Measurements from ENCODE around the gene ARHGAP20.

Gene ARHGAP20

DNA sequence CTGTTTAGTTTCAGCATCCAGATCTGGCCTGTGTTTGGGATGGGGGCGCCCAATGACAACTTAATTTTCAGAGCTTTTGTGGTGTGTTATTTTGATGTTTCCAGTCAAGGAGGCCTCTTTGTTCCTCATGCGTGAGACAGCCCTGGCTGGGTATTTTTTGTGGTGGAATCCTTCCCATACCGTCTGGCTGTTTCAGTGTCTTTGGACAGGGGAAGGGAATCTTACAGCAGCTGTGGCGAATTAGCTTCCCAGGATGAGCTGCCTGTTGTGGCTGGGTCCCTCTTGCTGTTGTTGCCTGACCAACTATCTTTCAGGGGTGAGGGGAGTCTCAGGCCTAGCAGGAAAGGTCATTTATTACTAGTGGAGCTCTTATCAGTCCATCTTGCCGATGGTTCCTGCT, 138.8 kb downstream of the ARHGAP20 start:
- no peak for TF ChIP-seq ZNF565 (CRISPR knock-in tag; conservative IDR thresholded peaks at IDR 0.05; ENCODE audit: low read depth)
- TF ChIP-seq, protein P1, sequence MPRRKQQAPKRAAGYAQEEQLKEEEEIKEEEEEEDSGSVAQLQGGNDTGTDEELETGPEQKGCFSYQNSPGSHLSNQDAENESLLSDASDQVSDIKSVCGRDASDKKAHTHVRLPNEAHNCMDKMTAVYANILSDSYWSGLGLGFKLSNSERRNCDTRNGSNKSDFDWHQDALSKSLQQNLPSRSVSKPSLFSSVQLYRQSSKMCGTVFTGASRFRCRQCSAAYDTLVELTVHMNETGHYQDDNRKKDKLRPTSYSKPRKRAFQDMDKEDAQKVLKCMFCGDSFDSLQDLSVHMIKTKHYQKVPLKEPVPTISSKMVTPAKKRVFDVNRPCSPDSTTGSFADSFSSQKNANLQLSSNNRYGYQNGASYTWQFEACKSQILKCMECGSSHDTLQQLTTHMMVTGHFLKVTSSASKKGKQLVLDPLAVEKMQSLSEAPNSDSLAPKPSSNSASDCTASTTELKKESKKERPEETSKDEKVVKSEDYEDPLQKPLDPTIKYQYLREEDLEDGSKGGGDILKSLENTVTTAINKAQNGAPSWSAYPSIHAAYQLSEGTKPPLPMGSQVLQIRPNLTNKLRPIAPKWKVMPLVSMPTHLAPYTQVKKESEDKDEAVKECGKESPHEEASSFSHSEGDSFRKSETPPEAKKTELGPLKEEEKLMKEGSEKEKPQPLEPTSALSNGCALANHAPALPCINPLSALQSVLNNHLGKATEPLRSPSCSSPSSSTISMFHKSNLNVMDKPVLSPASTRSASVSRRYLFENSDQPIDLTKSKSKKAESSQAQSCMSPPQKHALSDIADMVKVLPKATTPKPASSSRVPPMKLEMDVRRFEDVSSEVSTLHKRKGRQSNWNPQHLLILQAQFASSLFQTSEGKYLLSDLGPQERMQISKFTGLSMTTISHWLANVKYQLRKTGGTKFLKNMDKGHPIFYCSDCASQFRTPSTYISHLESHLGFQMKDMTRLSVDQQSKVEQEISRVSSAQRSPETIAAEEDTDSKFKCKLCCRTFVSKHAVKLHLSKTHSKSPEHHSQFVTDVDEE (CRISPR knock-in tag; IDR thresholded peaks at IDR 0.05), result no peak
- no peak for TF ChIP-seq GLIS3 (CRISPR knock-in tag; IDR thresholded peaks at IDR 0.05)
- no peak for TF ChIP-seq ARNTL (CRISPR knock-in tag; IDR thresholded peaks at IDR 0.05; ENCODE audit: borderline replicate concordance, low read depth)
- no peak for TF ChIP-seq TCF4 (CRISPR knock-in tag; IDR thresholded peaks at IDR 0.05; ENCODE audit: borderline replicate concordance)
- no peak for TF ChIP-seq ZNF8 (CRISPR knock-in tag; IDR thresholded peaks at IDR 0.05)
- no peak for TF ChIP-seq RARB (CRISPR knock-in tag; IDR thresholded peaks at IDR 0.05)
- no peak for TF ChIP-seq SNAI2 (CRISPR knock-in tag; IDR thresholded peaks at IDR 0.05)
- no peak for TF ChIP-seq ISL1 (CRISPR knock-in tag; IDR thresholded peaks at IDR 0.05)
- TF ChIP-seq, protein P2, sequence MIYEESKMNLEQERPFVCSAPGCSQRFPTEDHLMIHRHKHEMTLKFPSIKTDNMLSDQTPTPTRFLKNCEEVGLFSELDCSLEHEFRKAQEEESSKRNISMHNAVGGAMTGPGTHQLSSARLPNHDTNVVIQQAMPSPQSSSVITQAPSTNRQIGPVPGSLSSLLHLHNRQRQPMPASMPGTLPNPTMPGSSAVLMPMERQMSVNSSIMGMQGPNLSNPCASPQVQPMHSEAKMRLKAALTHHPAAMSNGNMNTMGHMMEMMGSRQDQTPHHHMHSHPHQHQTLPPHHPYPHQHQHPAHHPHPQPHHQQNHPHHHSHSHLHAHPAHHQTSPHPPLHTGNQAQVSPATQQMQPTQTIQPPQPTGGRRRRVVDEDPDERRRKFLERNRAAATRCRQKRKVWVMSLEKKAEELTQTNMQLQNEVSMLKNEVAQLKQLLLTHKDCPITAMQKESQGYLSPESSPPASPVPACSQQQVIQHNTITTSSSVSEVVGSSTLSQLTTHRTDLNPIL (CRISPR knock-in tag; IDR thresholded peaks at IDR 0.05; ENCODE audit: low read depth), result no peak
- TF ChIP-seq, protein P3, sequence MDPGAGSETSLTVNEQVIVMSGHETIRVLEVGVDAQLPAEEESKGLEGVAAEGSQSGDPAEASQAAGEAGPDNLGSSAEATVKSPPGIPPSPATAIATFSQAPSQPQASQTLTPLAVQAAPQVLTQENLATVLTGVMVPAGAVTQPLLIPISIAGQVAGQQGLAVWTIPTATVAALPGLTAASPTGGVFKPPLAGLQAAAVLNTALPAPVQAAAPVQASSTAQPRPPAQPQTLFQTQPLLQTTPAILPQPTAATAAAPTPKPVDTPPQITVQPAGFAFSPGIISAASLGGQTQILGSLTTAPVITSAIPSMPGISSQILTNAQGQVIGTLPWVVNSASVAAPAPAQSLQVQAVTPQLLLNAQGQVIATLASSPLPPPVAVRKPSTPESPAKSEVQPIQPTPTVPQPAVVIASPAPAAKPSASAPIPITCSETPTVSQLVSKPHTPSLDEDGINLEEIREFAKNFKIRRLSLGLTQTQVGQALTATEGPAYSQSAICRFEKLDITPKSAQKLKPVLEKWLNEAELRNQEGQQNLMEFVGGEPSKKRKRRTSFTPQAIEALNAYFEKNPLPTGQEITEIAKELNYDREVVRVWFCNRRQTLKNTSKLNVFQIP (CRISPR knock-in tag; IDR thresholded peaks at IDR 0.05; ENCODE audit: borderline replicate concordance, low read depth), result no peak
- TF ChIP-seq ESRRG (CRISPR knock-in tag; IDR thresholded peaks at IDR 0.05), result no peak
- no peak for TF ChIP-seq ZC3H10 (CRISPR knock-in tag; IDR thresholded peaks at IDR 0.05)
- ATAC-seq, result no peak

DNA sequence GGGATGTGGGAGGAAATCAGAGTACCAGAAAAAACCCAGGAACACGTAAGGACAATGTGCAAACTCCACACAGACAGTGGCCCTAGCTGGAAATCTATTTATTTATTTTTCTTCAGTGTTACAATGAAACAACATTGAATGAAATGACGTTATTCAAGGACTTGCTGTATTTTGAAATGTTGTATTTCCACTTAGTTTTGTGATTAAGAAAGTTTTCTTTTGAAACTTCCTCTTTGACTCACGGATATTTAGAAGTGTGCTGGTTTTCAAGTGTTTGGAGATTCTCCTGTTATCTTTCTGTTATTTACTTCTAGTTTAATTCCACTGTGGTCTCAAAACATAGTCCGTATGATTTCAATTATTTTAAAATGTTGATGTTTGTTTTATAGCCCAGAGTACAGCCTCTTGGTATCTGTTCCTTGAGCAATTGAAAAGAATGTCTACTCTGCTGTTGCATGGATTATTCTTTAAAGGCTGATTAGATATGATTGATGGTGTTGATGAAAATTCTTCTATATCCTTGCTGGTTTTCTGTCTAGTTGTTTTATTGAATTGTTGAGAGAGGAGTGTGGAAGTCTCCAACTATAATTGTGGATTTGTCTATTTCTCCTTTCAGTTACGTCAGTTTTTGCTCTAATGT, 141.0 kb downstream of the ARHGAP20 start:
- ATAC-seq, result no peak
- TF ChIP-seq PPARA (CRISPR knock-in tag; IDR thresholded peaks at IDR 0.05; ENCODE audit: borderline replicate concordance) (no peak), ZFP3 (CRISPR knock-in tag; IDR thresholded peaks at IDR 0.05) (no peak), ESRRG (CRISPR knock-in tag; IDR thresholded peaks at IDR 0.05) (no peak), TCF4 (CRISPR knock-in tag; IDR thresholded peaks at IDR 0.05; ENCODE audit: borderline replicate concordance) (no peak), GLIS3 (CRISPR knock-in tag; IDR thresholded peaks at IDR 0.05) (no peak), SNAI2 (CRISPR knock-in tag; IDR thresholded peaks at IDR 0.05) (no peak)

DNA sequence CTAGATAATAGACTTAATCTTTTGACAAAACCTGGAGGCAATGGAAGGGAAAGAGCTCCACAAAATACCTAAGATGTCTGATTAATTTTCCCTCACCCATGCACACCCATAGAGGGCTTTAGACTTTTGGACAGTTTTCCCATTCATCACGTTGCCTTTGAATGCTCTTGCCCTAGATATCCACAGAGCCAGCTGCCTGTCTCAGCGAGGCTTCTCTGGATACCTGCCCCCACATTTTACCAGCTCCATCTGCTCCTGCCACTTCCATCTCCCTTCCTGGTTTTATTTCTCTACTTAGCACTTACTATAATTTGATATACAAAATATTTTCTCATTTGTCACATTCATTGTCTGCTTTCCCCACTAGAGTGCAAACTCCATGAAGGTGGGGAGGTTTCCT, 145.7 kb downstream of the ARHGAP20 start:
- TF ChIP-seq ZNF70 (CRISPR knock-in tag; IDR thresholded peaks at IDR 0.05) (no peak), BACH2 (CRISPR knock-in tag; IDR thresholded peaks at IDR 0.05; ENCODE audit: borderline replicate concordance) (no peak), GLIS3 (CRISPR knock-in tag; IDR thresholded peaks at IDR 0.05) (no peak), ISL1 (CRISPR knock-in tag; IDR thresholded peaks at IDR 0.05) (no peak), CSDC2 (CRISPR knock-in tag; IDR thresholded peaks at IDR 0.05) (no peak), ZNF565 (CRISPR knock-in tag; conservative IDR thresholded peaks at IDR 0.05; ENCODE audit: low read depth) (no peak), TOX (CRISPR knock-in tag; IDR thresholded peaks at IDR 0.05; ENCODE audit: borderline replicate concordance) (no peak), RARB (CRISPR knock-in tag; IDR thresholded peaks at IDR 0.05) (no peak), ARNTL (CRISPR knock-in tag; IDR thresholded peaks at IDR 0.05; ENCODE audit: borderline replicate concordance, low read depth) (no peak), SNAI2 (CRISPR knock-in tag; IDR thresholded peaks at IDR 0.05) (no peak)
- TF ChIP-seq, protein P1 (CRISPR knock-in tag; IDR thresholded peaks at IDR 0.05), result no peak
- TF ChIP-seq, protein P2 (CRISPR knock-in tag; IDR thresholded peaks at IDR 0.05; ENCODE audit: low read depth), result no peak
- no peak for ATAC-seq

Data from SK-N-SH treated with all-trans-retinoic acid at 6 μM for 48 hours (cell line).